Measurements from ENCODE around the gene SMS. TPM values are rescaled to one million over a fixed set of nuclear protein-coding genes. Genes with fewer than 3 reads are reported as not detected.
A peak's percentile ranks its signal among the peaks of the same experiment; 100 is the strongest.

SMS gene
- total and polyA plus RNA-seq, 2 of the 13 experiments (the other 11 are each of a cell fraction or from before 2014, with no cell fraction given), result 40.5 to 91.9 TPM

GRCh38 chrX:22037911-22038537 lies 97.5 kb downstream of the SMS start:
- POLR2A ChIA-PET, result interaction anchor here (0.6 kb wide), 1 partner anchor 227 kb away, joined by 3 read pairs; no protein-coding TSS in a partner anchor
- no peak overlapping the region for H3K4me2 ChIP-seq (ENCODE audit: low read depth, low read length)
- TF ChIP-seq ZNF512 (CRISPR knock-in tag; IDR thresholded peaks at IDR 0.05) (no peak), SOX13 (IDR thresholded peaks at IDR 0.05) (no peak), SOX13 (CRISPR knock-in tag; conservative IDR thresholded peaks at IDR 0.05 in 1 of 2, IDR thresholded peaks at IDR 0.05 in 1 of 2) (no peak), PCBP1 (IDR thresholded peaks at IDR 0.05; ENCODE audit: borderline replicate concordance, low read depth, low read length) (no peak)

GRCh38 chrX:22039541-22039940 lies 99.0 kb downstream of the SMS start:
- in situ Hi-C loops (cut with HindIII; ENCODE audit: extremely low pct_ligation_motif_present, low pct_unique_long_range_greater_than_20kb), result no loop called here
- no TSS peak for BruUV-seq (replicated peaks)
- H3K4me2 ChIP-seq (ENCODE audit: low read depth, low read length), result no peak overlapping the region

More at GRCh38 chrX:22037911-22038537, 97.5 kb downstream of the SMS start:
- H3K79me2 ChIP-seq (ENCODE audit: insufficient read depth, low read length), result no peaks in the 10 kb centered on the region
- ATAC-seq, result no peak
- no peaks in the 10 kb centered on the region for H3K4me1 ChIP-seq (ENCODE audit: insufficient read depth, low read length)
- FAIRE-seq, result no peak
- no peaks in the 10 kb centered on the region for H3K36me3 ChIP-seq (replicated peaks in 1 of 2; ENCODE audit: control insufficient read depth in 1 of 2, insufficient read depth in 2 of 2, low read length in 2 of 2)
- H3K27me3 ChIP-seq (ENCODE audit: control insufficient read depth in 1 of 2, insufficient read depth in 2 of 2, low read length in 2 of 2), result no peaks in the 10 kb centered on the region
- no peak overlapping the region for H3K4me3 ChIP-seq (replicated peaks in 1 of 3; ENCODE audit: insufficient read depth in 1 of 3, low read depth in 2 of 3, low read length in 3 of 3)
- no peaks in the 10 kb centered on the region for H4K20me1 ChIP-seq (ENCODE audit: insufficient read depth, low read length)
- in situ Hi-C loops (cut with HindIII; ENCODE audit: extremely low pct_ligation_motif_present, low pct_unique_long_range_greater_than_20kb) (no loop called here), intact Hi-C loops (cut with micrococcal nuclease; ENCODE audit: unreplicated experiment) (no loop called here)
- no peak overlapping the region for H3K9ac ChIP-seq (ENCODE audit: insufficient read depth, low read depth, low read length)
- CTCF ChIA-PET (ENCODE audit: low intra/inter-chr PET ratio, low total read pairs), result no interaction called here
- 80% methylated on average over 8 of the region's 13 CpGs for WGBS (ENCODE audit: low lambda C conversion rate)
- no peak overlapping the region for H2AFZ ChIP-seq (ENCODE audit: low read length)
- no peak for DNase-seq (ENCODE audit: low spot score)
- H3K9me3 ChIP-seq (ENCODE audit: low read length), result no peaks in the 10 kb centered on the region
- BruUV-seq (replicated peaks), result no TSS peak
- H3K27ac ChIP-seq (ENCODE audit: extremely low read length, insufficient read depth, low read length), result no peak overlapping the region

More at GRCh38 chrX:22039541-22039940, 99.0 kb downstream of the SMS start:
- H3K4me3 ChIP-seq (replicated peaks in 1 of 3; ENCODE audit: insufficient read depth in 1 of 3, low read depth in 2 of 3, low read length in 3 of 3), result no peak overlapping the region
- intact Hi-C loops (cut with micrococcal nuclease; ENCODE audit: unreplicated experiment), result no loop called here
- ChIA-PET CTCF (ENCODE audit: low intra/inter-chr PET ratio, low total read pairs) (no interaction called here), POLR2A (no interaction called here)
- H3K27ac ChIP-seq (ENCODE audit: extremely low read length, insufficient read depth, low read length), result no peak overlapping the region
- H3K9ac ChIP-seq (ENCODE audit: insufficient read depth, low read depth, low read length), result no peak overlapping the region
- TF ChIP-seq ZNF770 (CRISPR knock-in tag; IDR thresholded peaks at IDR 0.05), result peak; percentile 65
- no peak for TF ChIP-seq ZNF274 (CRISPR knock-in tag; IDR thresholded peaks at IDR 0.05)
- no peak for TF ChIP-seq POLR2G (IDR thresholded peaks at IDR 0.05; ENCODE audit: low read depth, low read length)
- no peaks in the 10 kb centered on the region for H4K20me1 ChIP-seq (ENCODE audit: insufficient read depth, low read length)
- 23% methylated on average over 5 of the region's 6 CpGs for WGBS (ENCODE audit: low lambda C conversion rate)
- no peaks in the 10 kb centered on the region for H3K36me3 ChIP-seq (replicated peaks in 1 of 2; ENCODE audit: control insufficient read depth in 1 of 2, insufficient read depth in 2 of 2, low read length in 2 of 2)
- no peaks in the 10 kb centered on the region for H3K27me3 ChIP-seq (ENCODE audit: control insufficient read depth in 1 of 2, insufficient read depth in 2 of 2, low read length in 2 of 2)
- H2AFZ ChIP-seq (ENCODE audit: low read length), result no peak overlapping the region
- FAIRE-seq (no peak), ATAC-seq (no peak), DNase-seq (ENCODE audit: low spot score) (no peak)
- H3K79me2 ChIP-seq (ENCODE audit: insufficient read depth, low read length), result no peaks in the 10 kb centered on the region
- H3K4me1 ChIP-seq (ENCODE audit: insufficient read depth, low read length), result no peaks in the 10 kb centered on the region
- H3K9me3 ChIP-seq (ENCODE audit: low read length), result no peaks in the 10 kb centered on the region

All from HepG2 (cell line).